T-cell (primary cell): Measurements from ENCODE around the gene SPHK1. TPM values are rescaled to one million over a fixed set of nuclear protein-coding genes. Genes with fewer than 3 reads are reported as not detected.

ENCODE experiments used
- ATAC-seq, 4 experiments: fragments of 200-7000 bp in 3 of 4; fragments of 150-1000 bp in 1 of 4; cut with Tn5 transposase; replicated peaks in 1 of 4; 1 replicate in 3 of 4; 2 replicates in 1 of 4; pipeline ENCODE4 v1.10.0; 2021; ENCODE audit warnings: moderate library complexity in 3 of 4, mild to moderate bottlenecking in 2 of 4, moderate number of reproducible peaks in 1 of 4
- CTCF ChIA-PET, 2 donors: fragments of 300-600 bp; sonication (Branson Sonifier 250); formaldehyde crosslinking; loops; one replicate each; lab custom pipeline; 2022; ENCODE audit warnings: antibody characterized with exemption in 2 of 2; lab: Charles Lee
- POLR2A ChIA-PET, 2 donors: fragments of 300-600 bp; sonication (Branson Sonifier 250); formaldehyde crosslinking; loops; one replicate each; lab custom pipeline; 2022; ENCODE audit warnings: antibody characterized with exemption in 2 of 2; lab: Charles Lee
- DNase-seq, 35 experiments: peaks; one replicate each; pipeline versions ENCODE4 v3.0.0 to v3.0.0-alpha.2; 2013 to 2023
- H3K27ac ChIP-seq: one replicate; pipeline ENCODE4 v1.5.1; 2013; ENCODE audit warnings: low read length
- H3K27me3 ChIP-seq, 2 experiments: replicated peaks in 1 of 2; 1 replicate in 1 of 2; 2 replicates in 1 of 2; pipeline versions ENCODE4 v1.6.1 to v1.7.0; 2013; ENCODE audit warnings: low read length in 1 of 2, mixed read lengths in 1 of 2; ENCODE audit not compliant: control insufficient read depth in 2 of 2, insufficient read depth in 2 of 2; ENCODE audit errors: extremely low read depth in 1 of 2
- H3K36me3 ChIP-seq, 2 donors: 1 replicate in 1 of 2; 2 replicates in 1 of 2; pipeline versions ENCODE4 v1.6.1 to v1.7.0; 2013; ENCODE audit warnings: low read length in 1 of 2; ENCODE audit not compliant: control insufficient read depth in 2 of 2, insufficient read depth in 1 of 2; ENCODE audit errors: extremely low read depth in 1 of 2
- H3K4me1 ChIP-seq, 2 experiments: 1 replicate in 1 of 2; 2 replicates in 1 of 2; pipeline versions ENCODE4 v1.6.1 to v1.7.0; 2013; ENCODE audit warnings: low read length in 2 of 2, mixed read lengths in 1 of 2; ENCODE audit not compliant: insufficient read depth in 2 of 2, control insufficient read depth in 1 of 2; ENCODE audit errors: extremely low read depth in 1 of 2
- H3K4me3 ChIP-seq, 2 donors: 1 replicate in 1 of 2; 2 replicates in 1 of 2; pipeline versions ENCODE4 v1.5.1 to v1.7.0; 2013; ENCODE audit warnings: mild to moderate bottlenecking in 2 of 2, low read length in 1 of 2, moderate library complexity in 1 of 2; ENCODE audit not compliant: control insufficient read depth in 1 of 2; ENCODE audit errors: extremely low read depth in 1 of 2
- H3K9me3 ChIP-seq: 2 replicates; pipeline ENCODE4 v1.7.0; 2013
- H3K27ac Mint-ChIP-seq, 2 donors: one replicate each; pipeline ENCODE4 v1.8.0; 2020 to 2021; ENCODE audit warnings: mild to moderate bottlenecking in 2 of 2, mixed read lengths in 2 of 2
- H3K27me3 Mint-ChIP-seq, 2 donors: one replicate each; pipeline ENCODE4 v1.8.0; 2021 to 2022; ENCODE audit warnings: mixed read lengths in 2 of 2
- H3K36me3 Mint-ChIP-seq: one replicate; pipeline ENCODE4 v1.8.0; 2021; ENCODE audit warnings: mixed read lengths
- H3K4me1 Mint-ChIP-seq, 3 donors: one replicate each; pipeline ENCODE4 v1.8.0; 2020 to 2022; ENCODE audit warnings: mixed read lengths in 3 of 3, mild to moderate bottlenecking in 1 of 3
- H3K4me3 Mint-ChIP-seq, 3 donors: one replicate each; pipeline ENCODE4 v1.8.0; 2020 to 2022; ENCODE audit warnings: mild to moderate bottlenecking in 3 of 3, mixed read lengths in 3 of 3, moderate library complexity in 3 of 3
- H3K9me3 Mint-ChIP-seq, 3 donors: one replicate each; pipeline ENCODE4 v1.8.0; 2020 to 2022; ENCODE audit warnings: mixed read lengths in 3 of 3
- WGBS: methylation state at CpG from one replicate; pipeline ENCODE4 v1.1.5; 2013; ENCODE audit warnings: missing lambda C conversion rate; ENCODE audit not compliant: insufficient coverage; 5-methylcytosine and 5-hydroxymethylcytosine counted together
- total RNA-seq, 35 experiments: library from RNA in 6 of 35; stranded (reverse) in 6 of 35; fragments of 120-200 nt in 1 of 35; gene quantifications; one replicate each; pipeline versions ENCODE4 v1.2.1 to v1.2.4 and lab custom pipeline; 2013 to 2026

Gene SPHK1
- total RNA-seq, 5 donors from 2014 or later (not counting 1 experiment from before 2014, with no cell fraction given), result 0.70 to 1.6 (median 1.3) TPM

DNA sequence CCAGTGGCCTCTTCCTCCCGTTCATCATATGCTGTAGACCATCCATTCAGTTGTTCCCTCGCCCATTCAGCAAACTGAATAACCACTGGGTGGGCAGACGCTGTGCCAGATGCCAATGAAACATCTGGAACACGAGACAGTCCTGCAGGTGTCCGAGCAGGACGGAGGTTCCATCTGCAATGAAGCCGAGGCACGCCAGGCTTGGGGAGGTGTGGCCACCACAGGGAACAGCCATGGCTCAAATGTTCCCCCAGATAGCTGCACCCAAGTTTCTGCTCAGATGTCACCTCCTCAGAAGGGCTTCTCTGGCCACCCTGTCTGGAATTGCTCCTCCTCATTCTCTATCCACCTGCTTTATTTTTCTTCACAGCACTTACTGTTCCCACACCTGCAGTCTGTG lies 38.0 kb downstream of the SPHK1 start:
- H3K36me3 ChIP-seq, result peaks cover 3 to 6% of the 10 kb centered on the region in 2 donors
- H3K27ac Mint-ChIP-seq, result peak overlapping the region in 1 of 2 donors; percentile 61
- no peak overlapping the region for H3K4me3 Mint-ChIP-seq
- no peak overlapping the region for H3K27ac ChIP-seq
- H3K9me3 ChIP-seq, result no peaks in the 10 kb centered on the region
- peaks cover 10% of the 10 kb centered on the region for H3K36me3 Mint-ChIP-seq
- no peak for ATAC-seq
- whole genome bisulfite sequencing, result 98% methylated on average over 8 of the region's 8 CpGs
- ChIA-PET CTCF (interaction anchor here in 1 of 2 donors (0.6 kb wide), 1 partner anchor 124 kb away, joined by 6 read pairs; no protein-coding TSS in a partner anchor), POLR2A (interaction anchor here in 1 of 2 donors (0.6 kb wide), 1 partner anchor 1322 kb away, joined by 3 read pairs; no protein-coding TSS in a partner anchor)
- H3K27me3 Mint-ChIP-seq, result no peaks in the 10 kb centered on the region
- DNase-seq, result no peak
- H3K4me1 ChIP-seq, result peaks cover 0 to 3% of the 10 kb centered on the region in 2 experiments
- no peak overlapping the region for H3K4me3 ChIP-seq
- H3K9me3 Mint-ChIP-seq, result no peaks in the 10 kb centered on the region
- no peaks in the 10 kb centered on the region for H3K27me3 ChIP-seq
- peaks cover 21 to 46% (median 35%) of the 10 kb centered on the region in 3 donors for H3K4me1 Mint-ChIP-seq

DNA sequence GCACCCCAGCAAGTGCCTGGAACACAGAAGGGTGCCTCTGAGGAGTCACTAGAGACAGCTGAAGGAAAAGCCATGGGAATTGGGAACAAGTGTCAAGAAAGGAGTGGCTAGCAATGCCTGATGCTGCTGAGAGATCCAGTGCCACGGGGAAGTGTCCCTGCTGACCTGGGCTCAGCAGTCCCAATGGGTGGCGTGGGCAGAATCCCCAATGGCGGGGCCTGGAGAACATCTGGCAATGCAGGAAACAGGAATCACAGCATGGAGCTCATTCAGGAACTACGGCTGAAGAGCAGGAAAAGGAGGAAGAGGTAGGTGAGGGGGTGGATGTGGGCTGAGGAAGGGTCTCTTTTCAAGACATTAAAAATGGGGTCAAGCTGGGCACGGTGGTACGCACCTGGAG lies 38.5 kb downstream of the SPHK1 start:
- POLR2A ChIA-PET, result interaction anchor here in 1 of 2 donors (0.6 kb wide), 1 partner anchor 1322 kb away, joined by 3 read pairs; no protein-coding TSS in a partner anchor
- Mint-ChIP-seq H3K36me3 (peaks cover 5% of the 10 kb centered on the region), H3K9me3 (no peaks in the 10 kb centered on the region), H3K4me3 (no peak overlapping the region), H3K27ac (peak overlapping the region in 1 of 2 donors; percentile 61), H3K4me1 (peaks cover 17 to 43% (median 32%) of the 10 kb centered on the region in 3 donors), H3K27me3 (no peaks in the 10 kb centered on the region)
- peaks cover 0 to 6% of the 10 kb centered on the region in 2 donors for H3K36me3 ChIP-seq
- H3K27me3 ChIP-seq, result no peaks in the 10 kb centered on the region
- CTCF ChIA-PET, result no interaction called here
- H3K4me3 ChIP-seq, result no peak overlapping the region
- DNase-seq (no peak), ATAC-seq (no peak)
- 89% methylated on average over 6 of the region's 6 CpGs for WGBS
- no peaks in the 10 kb centered on the region for H3K9me3 ChIP-seq
- H3K27ac ChIP-seq, result no peak overlapping the region
- peaks cover 0 to 3% of the 10 kb centered on the region in 2 experiments for H3K4me1 ChIP-seq

DNA sequence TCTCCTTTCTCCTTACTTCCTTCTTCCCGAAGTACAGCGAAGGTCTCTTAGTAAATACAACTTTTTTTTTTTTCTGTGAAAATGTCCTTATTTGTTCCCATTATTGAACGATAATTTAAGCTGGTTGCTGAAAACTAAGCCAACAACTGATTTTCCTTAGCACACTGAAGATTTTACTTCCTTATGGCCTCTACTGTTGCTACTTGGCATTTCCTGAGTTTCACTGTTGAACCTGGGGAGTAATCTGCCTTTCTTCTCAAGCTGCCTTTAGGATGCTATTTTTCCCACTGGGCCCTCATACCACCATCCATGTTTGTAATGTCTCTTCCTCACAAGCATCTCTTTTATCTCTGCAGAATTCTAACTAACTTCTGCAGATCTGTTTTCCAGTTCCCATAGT lies 42.4 kb downstream of the SPHK1 start:
- ATAC-seq (no peak), DNase-seq (no peak)
- Histone ChIP-seq H3K9me3 (no peaks in the 10 kb centered on the region), H3K4me3 (no peak overlapping the region), H3K27me3 (no peaks in the 10 kb centered on the region), H3K4me1 (no peaks in the 10 kb centered on the region), H3K27ac (no peak overlapping the region), H3K36me3 (peaks cover 0 to 2% of the 10 kb centered on the region in 2 donors)
- Mint-ChIP-seq H3K27me3 (no peaks in the 10 kb centered on the region), H3K9me3 (no peaks in the 10 kb centered on the region), H3K4me3 (no peak overlapping the region), H3K4me1 (peaks cover 13 to 48% (median 33%) of the 10 kb centered on the region in 3 donors), H3K36me3 (peaks cover 12% of the 10 kb centered on the region), H3K27ac (no peak overlapping the region)
- POLR2A ChIA-PET, result interaction anchor here in 1 of 2 donors (0.6 kb wide), 1 partner anchor 481 kb away, joined by 4 read pairs; no protein-coding TSS in a partner anchor
- WGBS, result no CpG with 5 or more reads among the region's 3 CpGs
- CTCF ChIA-PET, result interaction anchor here in 1 of 2 donors (1.4 kb wide), 1 partner anchor 19 kb away, joined by 4 read pairs; no protein-coding TSS in a partner anchor

DNA sequence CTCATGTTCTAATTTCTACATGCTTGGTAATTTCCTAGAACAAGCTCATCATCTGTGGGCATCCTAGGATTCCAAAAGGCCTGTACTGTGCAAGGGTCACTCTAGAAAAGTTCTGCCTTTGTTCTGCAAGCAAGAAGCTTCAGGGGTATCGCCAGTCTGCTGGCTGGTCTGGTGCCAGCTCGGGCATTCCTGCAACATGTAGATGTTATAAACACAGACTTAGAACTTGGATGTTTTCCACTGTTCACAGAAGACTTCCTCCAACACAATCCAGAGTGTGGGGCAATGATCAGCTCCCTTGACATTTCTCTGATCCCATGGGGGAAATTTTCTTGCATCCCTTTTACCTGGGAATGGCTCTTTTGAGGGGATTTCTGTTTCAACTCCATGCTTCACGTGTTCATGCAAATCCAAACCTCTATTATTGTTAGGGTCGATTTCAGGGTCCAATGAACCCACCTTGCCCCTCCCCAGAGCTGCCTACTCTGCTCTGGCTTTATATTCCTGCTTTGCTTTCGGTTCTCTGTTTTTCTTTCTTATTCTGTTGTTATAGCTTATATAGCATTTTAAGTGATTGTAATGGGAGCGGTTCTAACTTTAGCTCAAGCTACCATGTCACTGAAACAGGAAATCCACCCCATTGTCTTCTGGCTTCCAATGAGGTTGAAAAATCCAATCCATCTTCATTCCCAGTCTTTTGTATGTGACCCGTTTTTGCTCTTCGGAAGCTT lies 43.3 kb downstream of the SPHK1 start:
- ChIA-PET POLR2A (no interaction called here), CTCF (interaction anchor here in 1 of 2 donors (1.3 to 1.4 kb wide), 2 partner anchors 19 to 20 kb away, joined by 3 to 4 read pairs; no protein-coding TSS in a partner anchor)
- Histone ChIP-seq H3K4me1 (no peaks in the 10 kb centered on the region), H3K36me3 (no peaks in the 10 kb centered on the region), H3K4me3 (no peak overlapping the region), H3K9me3 (no peaks in the 10 kb centered on the region), H3K27me3 (no peaks in the 10 kb centered on the region), H3K27ac (no peak overlapping the region)
- peaks cover 11% of the 10 kb centered on the region for H3K36me3 Mint-ChIP-seq
- no peak for ATAC-seq
- H3K9me3 Mint-ChIP-seq, result no peaks in the 10 kb centered on the region
- H3K4me3 Mint-ChIP-seq, result no peak overlapping the region
- peaks cover 16 to 47% (median 31%) of the 10 kb centered on the region in 3 donors for H3K4me1 Mint-ChIP-seq
- 94% methylated on average over 3 of the region's 8 CpGs for WGBS
- no peak for DNase-seq
- H3K27me3 Mint-ChIP-seq, result no peaks in the 10 kb centered on the region
- H3K27ac Mint-ChIP-seq, result peak overlapping the region in 1 of 2 donors; percentile 53

DNA sequence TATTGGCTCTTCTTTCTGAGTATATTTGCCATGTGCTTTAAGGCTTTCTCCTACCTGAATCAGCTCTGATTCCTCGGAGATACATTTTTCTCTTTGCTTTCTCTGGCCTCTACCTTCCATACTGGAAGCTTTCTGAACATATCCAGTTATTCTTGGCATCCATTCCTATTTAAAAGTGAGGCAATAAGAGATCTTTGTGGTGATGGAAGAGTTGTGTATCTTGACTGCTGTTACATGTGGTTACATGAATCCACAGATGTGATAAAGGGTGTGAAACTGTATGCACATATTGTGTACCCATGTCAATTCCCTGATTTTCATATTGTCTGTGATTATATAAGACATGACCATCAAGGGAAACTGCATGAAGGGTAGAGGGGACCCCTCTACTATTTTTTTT lies 44.1 kb downstream of the SPHK1 start:
- Mint-ChIP-seq H3K4me3 (no peak overlapping the region), H3K27ac (no peak overlapping the region), H3K27me3 (no peaks in the 10 kb centered on the region), H3K4me1 (peaks cover 16 to 47% (median 26%) of the 10 kb centered on the region in 3 donors), H3K9me3 (no peaks in the 10 kb centered on the region), H3K36me3 (peaks cover 8% of the 10 kb centered on the region)
- CTCF ChIA-PET, result interaction anchor here in 1 of 2 donors (1.3 kb wide), 1 partner anchor 18 kb away, joined by 3 read pairs; no protein-coding TSS in a partner anchor
- Histone ChIP-seq H3K27ac (no peak overlapping the region), H3K4me1 (no peaks in the 10 kb centered on the region), H3K9me3 (no peaks in the 10 kb centered on the region), H3K36me3 (no peaks in the 10 kb centered on the region), H3K4me3 (no peak overlapping the region), H3K27me3 (no peaks in the 10 kb centered on the region)
- WGBS, result no CpG with 5 or more reads among the region's 1 CpG
- DNase-seq (no peak), ATAC-seq (no peak)
- POLR2A ChIA-PET, result interaction anchor here in 1 of 2 donors (0.7 kb wide), 1 partner anchor 1321 kb away, joined by 4 read pairs; no protein-coding TSS in a partner anchor

DNA sequence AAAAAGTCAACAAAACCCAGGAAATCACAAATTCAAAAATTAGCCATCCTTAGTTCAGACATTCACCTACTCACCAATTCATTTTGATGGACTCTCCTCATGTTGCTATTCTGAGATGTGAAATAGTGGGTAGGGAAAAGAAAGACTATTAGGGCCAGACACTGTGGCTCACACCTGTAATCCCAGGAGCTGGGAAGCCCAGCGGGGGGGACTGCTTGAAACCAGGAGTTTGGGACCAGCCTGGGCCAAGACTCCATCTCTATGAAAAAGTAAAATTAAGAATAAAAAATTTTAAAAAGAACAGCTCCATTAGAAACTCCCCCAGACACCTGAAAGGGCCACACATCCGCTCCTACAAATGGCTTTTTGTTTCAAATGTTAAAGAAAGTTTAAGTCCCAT lies 47.1 kb downstream of the SPHK1 start:
- ChIA-PET POLR2A (no interaction called here), CTCF (no interaction called here)
- peaks cover 17% of the 10 kb centered on the region for H3K36me3 Mint-ChIP-seq
- H3K4me1 ChIP-seq, result no peaks in the 10 kb centered on the region
- no peak overlapping the region for H3K27ac ChIP-seq
- no peak overlapping the region for H3K4me3 Mint-ChIP-seq
- H3K9me3 ChIP-seq, result no peaks in the 10 kb centered on the region
- ATAC-seq (no peak), DNase-seq (no peak)
- no peak overlapping the region for H3K27ac Mint-ChIP-seq
- no peaks in the 10 kb centered on the region for H3K36me3 ChIP-seq
- peaks cover 22 to 54% (median 29%) of the 10 kb centered on the region in 3 donors for H3K4me1 Mint-ChIP-seq
- H3K9me3 Mint-ChIP-seq, result no peaks in the 10 kb centered on the region
- WGBS, result no CpG with 5 or more reads among the region's 2 CpGs
- H3K27me3 Mint-ChIP-seq, result no peaks in the 10 kb centered on the region
- H3K27me3 ChIP-seq, result no peaks in the 10 kb centered on the region
- H3K4me3 ChIP-seq, result no peak overlapping the region
